OCI-LY1 (cell line): ENCODE measurements around the gene MUC20.
"Not testable (repeated sequence)": the region's sequence is repeated elsewhere in the genome, so short reads cannot be mapped to it uniquely, and the experiment has no call there.

ENCODE experiments used
- H2AFZ ChIP-seq: fragments of 200-600 bp; sonication (generic), shearing (Covaris generic); 2 replicates; pipeline ENCODE4 v1.6.0; 2014; ENCODE audit warnings: antibody characterized with exemption, mild to moderate bottlenecking, low read length
- H3F3A ChIP-seq: fragments of 200-600 bp; sonication (generic), shearing (Covaris generic); 2 replicates; pipeline ENCODE4 v1.6.0; 2014; ENCODE audit warnings: mild to moderate bottlenecking, antibody characterized with exemption, low read length, moderate library complexity; ENCODE audit not compliant: insufficient read depth
- H3K27ac ChIP-seq: fragments of 200-600 bp; sonication (generic); 2 replicates; pipeline ENCODE4 v1.5.1; 2014; ENCODE audit warnings: low read length, mixed run types, mild to moderate bottlenecking, low read depth; ENCODE audit not compliant: poor library complexity, severe bottlenecking
- H3K27me3 ChIP-seq: fragments of 200-600 bp; sonication (generic); 2 replicates; pipeline ENCODE4 v1.6.0; 2014; ENCODE audit warnings: antibody characterized with exemption, mild to moderate bottlenecking, low read length, moderate library complexity; ENCODE audit not compliant: insufficient read depth
- H3K36me3 ChIP-seq: fragments of 200-600 bp; sonication (generic); 2 replicates; pipeline ENCODE4 v1.6.1; 2014; ENCODE audit warnings: mild to moderate bottlenecking, antibody characterized with exemption, low read length, moderate library complexity, mixed read lengths; ENCODE audit not compliant: insufficient read depth
- H3K4me1 ChIP-seq: fragments of 200-600 bp; sonication (generic); 2 replicates; pipeline ENCODE4 v1.5.1; 2014; ENCODE audit warnings: mild to moderate bottlenecking, low read length, moderate library complexity; ENCODE audit not compliant: insufficient read depth, severe bottlenecking
- H3K4me2 ChIP-seq: fragments of 200-600 bp; sonication (generic), shearing (Covaris generic); 2 replicates; pipeline ENCODE4 v1.6.1; 2014; ENCODE audit warnings: low read length
- H3K4me3 ChIP-seq: fragments of 200-600 bp; sonication (generic); 2 replicates; pipeline ENCODE4 v1.5.1; 2014; ENCODE audit warnings: low read length, low read depth, mild to moderate bottlenecking, mixed read lengths; ENCODE audit not compliant: poor library complexity, severe bottlenecking
- H3K79me2 ChIP-seq: fragments of 200-600 bp; shearing (Covaris generic); 2 replicates; pipeline ENCODE4 v1.6.1; 2016; ENCODE audit warnings: mixed run types, low read length, mixed read lengths; ENCODE audit not compliant: insufficient read depth
- H3K9ac ChIP-seq: fragments of 200-600 bp; sonication (generic), shearing (Covaris generic); 2 replicates; pipeline ENCODE4 v1.6.1; 2014; ENCODE audit warnings: mild to moderate bottlenecking, low read length, mixed read lengths
- H3K9me2 ChIP-seq: fragments of 200-600 bp; sonication (generic), shearing (Covaris generic); 2 replicates; pipeline ENCODE4 v1.6.1; 2014; ENCODE audit warnings: low read depth, mild to moderate bottlenecking, low read length, mixed read lengths
- H3K9me3 ChIP-seq: fragments of 200-600 bp; shearing (Covaris generic); 2 replicates; pipeline ENCODE4 v1.6.1; 2014; ENCODE audit warnings: low read length, mixed read lengths
- H4K20me1 ChIP-seq: fragments of 200-600 bp; sonication (generic), shearing (Covaris generic); 2 replicates; pipeline ENCODE4 v1.6.0; 2016; ENCODE audit warnings: mild to moderate bottlenecking, low read length; ENCODE audit not compliant: insufficient read depth
- CTCF ChIP-seq: fragments of 200-600 bp; sonication (generic), shearing (Covaris generic); IDR thresholded peaks from 2 replicates; pipeline ENCODE4 v1.5.1; 2017; ENCODE audit warnings: mild to moderate bottlenecking, antibody characterized with exemption, low read length, moderate library complexity, mixed read lengths
- EZH2 ChIP-seq: fragments of 200-600 bp; sonication (generic), shearing (Covaris generic); IDR thresholded peaks from 2 replicates; pipeline ENCODE4 v1.8.0; 2017; ENCODE audit warnings: borderline replicate concordance, mixed run types, mild to moderate bottlenecking, antibody characterized with exemption, low read length, moderate library complexity, mixed read lengths

The MUC20 gene

GRCh38 chr3:195717852-195718476 lies 2.8 kb upstream of the MUC20 start:
- Histone ChIP-seq H3K4me2 (no peak overlapping the region), H3F3A (no peaks in the 10 kb centered on the region), H4K20me1 (no peaks in the 10 kb centered on the region), H3K9me2 (no peaks in the 10 kb centered on the region), H3K27ac (no peak overlapping the region), H3K27me3 (peaks cover 16% of the 10 kb centered on the region; the same call in 1 of the 2 replicates), H3K79me2 (no peaks in the 10 kb centered on the region), H3K4me1 (peaks cover 8% of the 10 kb centered on the region), H3K9ac (no peak overlapping the region), H3K36me3 (no peaks in the 10 kb centered on the region), H3K9me3 (no peaks in the 10 kb centered on the region), H2AFZ (no peak overlapping the region), H3K4me3 (no peak overlapping the region)
- TF ChIP-seq EZH2 (no peak), CTCF (no peak)

GRCh38 chr3:195718477-195718984 lies 2.2 kb upstream of the MUC20 start:
- no peak overlapping the region for H2AFZ ChIP-seq
- no peaks in the 10 kb centered on the region for H4K20me1 ChIP-seq
- no peak overlapping the region for H3K9ac ChIP-seq
- H3F3A ChIP-seq = no peaks in the 10 kb centered on the region
- no peak overlapping the region for H3K27ac ChIP-seq
- H3K27me3 ChIP-seq = peaks cover 16% of the 10 kb centered on the region; the same call in 1 of the 2 replicates
- no peaks in the 10 kb centered on the region for H3K9me2 ChIP-seq
- peaks cover 8% of the 10 kb centered on the region for H3K4me1 ChIP-seq
- no peak overlapping the region for H3K4me2 ChIP-seq
- H3K4me3 ChIP-seq = no peak overlapping the region
- H3K36me3 ChIP-seq = no peaks in the 10 kb centered on the region
- no peaks in the 10 kb centered on the region for H3K9me3 ChIP-seq
- TF ChIP-seq CTCF (no peak), EZH2 (no peak)
- no peaks in the 10 kb centered on the region for H3K79me2 ChIP-seq

- not testable (repeated sequence) for H3K4me2 ChIP-seq, H3K27ac ChIP-seq, H2AFZ ChIP-seq, H3F3A ChIP-seq, H3K4me3 ChIP-seq, H4K20me1 ChIP-seq, H3K9ac ChIP-seq, H3K9me2 ChIP-seq, H3K36me3 ChIP-seq, H3K4me1 ChIP-seq, H3K9me3 ChIP-seq, H3K79me2 ChIP-seq
- peaks cover 15% of the 10 kb centered on the region; the same call in 1 of the 2 replicates for H3K27me3 ChIP-seq
Observed at GRCh38 chr3:195719514-195720254, 1.1 kb upstream of the MUC20 start.

GRCh38 chr3:195722139-195722995 lies 1.6 kb downstream of the MUC20 start:
- not testable (repeated sequence) for H2AFZ ChIP-seq, H4K20me1 ChIP-seq, H3K79me2 ChIP-seq, H3K4me1 ChIP-seq, H3K9me2 ChIP-seq, H3F3A ChIP-seq, H3K4me3 ChIP-seq, H3K4me2 ChIP-seq, H3K27ac ChIP-seq, H3K9me3 ChIP-seq, H3K9ac ChIP-seq, H3K36me3 ChIP-seq
- peaks cover 13% of the 10 kb centered on the region; the same call in 1 of the 2 replicates for H3K27me3 ChIP-seq

GRCh38 chr3:195722996-195723345 lies 2.2 kb downstream of the MUC20 start:
- not testable (repeated sequence) for H3K4me2 ChIP-seq, H4K20me1 ChIP-seq

More at GRCh38 chr3:195722996-195723345, 2.2 kb downstream of the MUC20 start:
- H3K27ac ChIP-seq, H3K4me1 ChIP-seq, H3K79me2 ChIP-seq, H2AFZ ChIP-seq, H3K4me3 ChIP-seq, H3K9me2 ChIP-seq, H3K9ac ChIP-seq, H3F3A ChIP-seq, H3K36me3 ChIP-seq, H3K9me3 ChIP-seq: not testable (repeated sequence)
- peaks cover 15% of the 10 kb centered on the region for H3K27me3 ChIP-seq
